Large intestine (tissue), 12 donors: ENCODE results near the gene DNASE2. TPM values are rescaled to one million over a fixed set of nuclear protein-coding genes. Genes with fewer than 3 reads are reported as not detected.
"Not testable (repeated sequence)": the region's sequence is repeated elsewhere in the genome, so short reads cannot be mapped to it uniquely, and the experiment has no call there.

Source experiments
- DNase-seq, 2 donors: peaks; one replicate each; pipeline versions ENCODE4 v3.0.0 to v3.0.0-alpha.2; 2013
- H3K27ac ChIP-seq: one replicate; pipeline ENCODE4 v1.5.1; 2013; ENCODE audit warnings: low read length
- H3K27me3 ChIP-seq: 2 replicates; pipeline ENCODE4 v1.6.1; 2013; ENCODE audit warnings: low read length; ENCODE audit not compliant: control insufficient read depth, insufficient read depth
- H3K36me3 ChIP-seq: 2 replicates; pipeline ENCODE4 v1.6.1; 2013; ENCODE audit warnings: low read length; ENCODE audit not compliant: control insufficient read depth, insufficient read depth
- H3K4me1 ChIP-seq: one replicate; pipeline ENCODE4 v1.6.1; 2013; ENCODE audit warnings: low read length; ENCODE audit not compliant: control insufficient read depth, insufficient read depth
- H3K4me3 ChIP-seq: one replicate; pipeline ENCODE4 v1.5.1; 2013; ENCODE audit warnings: low read length
- H3K9me3 ChIP-seq: one replicate; pipeline ENCODE4 v1.6.1; 2013; ENCODE audit warnings: mild to moderate bottlenecking, low read depth, low read length, moderate library complexity; ENCODE audit not compliant: control insufficient read depth
- WGBS: methylation state at CpG from one replicate; pipeline ENCODE4 v1.1.5; 2013; ENCODE audit warnings: low lambda C conversion rate; ENCODE audit not compliant: insufficient coverage; 5-methylcytosine and 5-hydroxymethylcytosine counted together
- long read RNA-seq, 11 donors: transcript quantifications; one replicate each; lab custom pipeline, GENCODE V29; 2026
- polyA plus RNA-seq: library from polyadenylated mRNA; unstranded; fragments of 120-200 nt; gene quantifications from one replicate; pipeline ENCODE4 v1.2.1, GENCODE V29; 2013

DNASE2 gene
- polyA plus RNA-seq: 7.8 TPM
- long read RNA-seq, donor 1, partial matches to known transcripts: 0 of 2 reads
- long read RNA-seq, donor 1, other reads (novel, unspliced or antisense): 0 of 2 reads
- long read RNA-seq, donor 2, transcript DNASE2-201 (6 exons, 1,955 nt): major isoform, 7 of 7 reads
- long read RNA-seq, donor 2, partial matches to known transcripts: 0 of 7 reads
- long read RNA-seq, donor 2, other reads (novel, unspliced or antisense): 0 of 7 reads
- long read RNA-seq, donor 3: 0 reads
- long read RNA-seq, donor 4, partial matches to known transcripts: 0 of 1 reads
- long read RNA-seq, donor 4, other reads (novel, unspliced or antisense): 0 of 1 reads
- long read RNA-seq, donor 5, partial matches to known transcripts: 0 of 3 reads
- long read RNA-seq, donor 5, other reads (novel, unspliced or antisense): 0 of 3 reads
- long read RNA-seq, donor 6, transcript DNASE2-201 (6 exons, 1,955 nt): major isoform, 5 of 5 reads
- long read RNA-seq, donor 6, partial matches to known transcripts: 0 of 5 reads
- long read RNA-seq, donor 6, other reads (novel, unspliced or antisense): 0 of 5 reads
- long read RNA-seq, donor 7, partial matches to known transcripts: 0 of 3 reads
- long read RNA-seq, donor 7, other reads (novel, unspliced or antisense): 0 of 3 reads
- long read RNA-seq, donor 8, transcript DNASE2-201 (6 exons, 1,955 nt): major isoform, 9 of 9 reads
- long read RNA-seq, donor 8, partial matches to known transcripts: 0 of 9 reads
- long read RNA-seq, donor 8, other reads (novel, unspliced or antisense): 0 of 9 reads
- long read RNA-seq, donor 9, partial matches to known transcripts: 0 of 2 reads
- long read RNA-seq, donor 9, other reads (novel, unspliced or antisense): 0 of 2 reads
- long read RNA-seq, donor 10, transcript DNASE2-201 (6 exons, 1,955 nt): major isoform, 7 of 7 reads
- long read RNA-seq, donor 10, partial matches to known transcripts: 0 of 7 reads
- long read RNA-seq, donor 10, other reads (novel, unspliced or antisense): 0 of 7 reads
- long read RNA-seq, donor 11, transcript DNASE2-201 (6 exons, 1,955 nt): major isoform, 5 of 5 reads
- long read RNA-seq, donor 11, partial matches to known transcripts: 0 of 5 reads
- long read RNA-seq, donor 11, other reads (novel, unspliced or antisense): 0 of 5 reads

GRCh38 chr19:12881172-12881808 is at the start of gene DNASE2:
DNASE2 (minus strand) TSS chr19:12881449; CDS start chr19:12881375, 74 bp downstream.
- peak within 1 kb of the TSS; percentile 57 for H3K4me3 ChIP-seq
- no peaks in the 10 kb centered on the region for H3K36me3 ChIP-seq
- peak within 1 kb of the TSS; percentile 9 for H3K27ac ChIP-seq
- peak; percentile 70 to 81 for DNase-seq
- H3K27me3 ChIP-seq: peaks cover 42% of the 10 kb centered on the region
- peaks cover 5% of the 10 kb centered on the region for H3K4me1 ChIP-seq
- peaks cover 33% of the 10 kb centered on the region for H3K9me3 ChIP-seq
- no CpG with 5 or more reads among the region's 38 CpGs for WGBS

DNA sequence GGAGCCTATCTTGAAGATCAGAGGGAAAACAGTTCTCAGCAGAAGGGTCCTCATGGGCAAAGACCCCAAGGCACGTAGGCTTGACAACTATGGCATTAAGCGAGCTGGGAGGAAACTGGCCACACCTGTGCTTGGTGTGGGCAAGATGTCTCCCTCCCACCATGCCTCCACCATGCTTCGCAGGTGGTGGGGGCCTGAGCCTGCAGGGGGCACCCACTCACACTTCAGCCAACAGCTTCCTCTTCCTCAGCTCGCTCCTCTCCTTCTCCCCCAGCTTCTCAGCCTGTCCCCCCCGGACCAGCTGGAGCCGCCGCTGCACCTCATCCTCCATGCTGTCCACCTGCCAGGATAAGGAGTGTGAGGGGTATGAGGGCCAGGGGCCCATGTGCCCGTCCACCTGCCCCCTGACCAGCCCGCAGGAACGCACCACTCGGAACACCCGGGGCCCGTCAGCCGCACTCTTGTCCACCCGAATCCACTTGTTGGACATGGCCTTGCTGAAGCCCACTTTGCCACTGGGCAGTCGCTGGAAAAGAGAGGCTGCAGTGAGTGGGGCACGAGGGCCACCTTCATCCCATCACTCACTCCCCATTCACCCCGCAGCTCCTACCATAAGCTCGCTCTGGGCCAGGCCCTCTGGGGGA is 48.9 kb upstream of the DNASE2 start:
- Histone ChIP-seq H3K27me3 (no peaks in the 10 kb centered on the region), H3K36me3 (peaks cover 44% of the 10 kb centered on the region), H3K4me3 (no peak overlapping the region), H3K27ac (no peak overlapping the region), H3K4me1 (peaks cover 7% of the 10 kb centered on the region), H3K9me3 (peaks cover 3% of the 10 kb centered on the region)
- DNase-seq: no peak
- no CpG with 5 or more reads among the region's 19 CpGs for WGBS

DNA sequence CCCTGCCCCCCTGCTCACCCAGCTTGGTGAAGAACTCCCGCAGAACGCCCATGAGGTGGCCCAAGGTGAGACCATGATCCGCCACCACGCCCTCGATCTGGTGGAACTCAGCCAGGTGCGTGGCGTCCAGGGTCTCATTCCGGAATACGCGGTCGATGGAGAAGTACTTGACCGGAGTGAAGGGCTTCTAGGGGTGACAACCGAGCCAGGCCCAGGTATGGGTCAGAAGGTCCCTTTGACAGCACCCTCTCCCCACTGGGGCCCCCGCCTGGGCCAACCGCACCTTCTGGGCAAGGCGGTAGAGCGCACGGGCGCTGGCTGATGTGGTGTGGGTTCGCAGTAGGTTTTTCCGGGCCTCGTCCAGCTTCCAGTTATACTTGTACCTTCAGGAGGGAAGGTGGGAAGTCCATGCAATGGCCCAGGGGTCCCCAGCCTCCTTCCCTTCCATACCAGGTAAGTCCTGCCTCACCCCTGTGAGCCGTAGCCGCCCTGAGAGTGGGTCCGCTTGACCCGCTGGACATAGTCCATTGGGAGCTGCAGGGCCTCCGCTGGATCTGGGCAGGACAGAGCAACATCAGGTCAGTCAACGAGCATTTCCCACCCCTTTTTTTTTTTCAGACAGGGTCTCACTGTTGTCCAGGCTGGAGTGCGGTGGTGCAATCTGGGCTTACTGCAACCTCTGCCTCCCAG is 43.5 kb upstream of the DNASE2 start:
- no peak for DNase-seq
- H3K4me1 ChIP-seq: no peaks in the 10 kb centered on the region
- H3K27ac ChIP-seq: no peak overlapping the region
- no peaks in the 10 kb centered on the region for H3K27me3 ChIP-seq
- no peaks in the 10 kb centered on the region for H3K9me3 ChIP-seq
- WGBS: no CpG with 5 or more reads among the region's 29 CpGs
- no peak overlapping the region for H3K4me3 ChIP-seq
- peaks cover 65% of the 10 kb centered on the region for H3K36me3 ChIP-seq

DNA sequence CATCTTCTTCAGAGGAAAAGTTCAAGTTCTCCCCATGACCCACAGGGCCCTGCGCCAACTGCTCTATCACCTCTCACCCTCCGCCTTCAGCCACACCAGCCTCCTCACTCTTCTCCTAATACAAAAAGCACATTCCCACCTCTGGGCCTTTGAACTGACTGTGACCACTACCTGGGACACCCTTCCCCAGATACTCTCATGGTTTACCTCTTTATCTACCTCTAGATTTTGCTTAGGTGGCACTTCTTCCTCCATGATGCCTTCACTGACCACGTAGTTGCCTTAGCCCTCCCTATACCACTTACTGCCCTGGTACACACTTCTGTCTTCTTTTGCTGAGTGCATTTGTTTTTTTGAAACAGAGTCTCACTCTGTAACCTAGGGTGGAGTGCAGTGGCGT is 41.7 kb upstream of the DNASE2 start:
- WGBS: 100% methylated on average over 1 of the region's 4 CpGs
- Histone ChIP-seq H3K27ac (no peak overlapping the region), H3K27me3 (no peaks in the 10 kb centered on the region), H3K36me3 (peaks cover 48% of the 10 kb centered on the region), H3K4me1 (peaks cover 3% of the 10 kb centered on the region), H3K9me3 (no peaks in the 10 kb centered on the region), H3K4me3 (no peak overlapping the region)
- DNase-seq: no peak

- DNase-seq: no peak
- no peaks in the 10 kb centered on the region for H3K27me3 ChIP-seq
- no peak overlapping the region for H3K4me3 ChIP-seq
- WGBS: no CpG with 5 or more reads among the region's 3 CpGs
- H3K27ac ChIP-seq: no peak overlapping the region
- H3K36me3 ChIP-seq: peaks cover 35% of the 10 kb centered on the region
- peaks cover 3% of the 10 kb centered on the region for H3K4me1 ChIP-seq
- no peaks in the 10 kb centered on the region for H3K9me3 ChIP-seq
Measured at GRCh38 chr19:12921047-12921446, 39.8 kb upstream of the DNASE2 start.

DNA sequence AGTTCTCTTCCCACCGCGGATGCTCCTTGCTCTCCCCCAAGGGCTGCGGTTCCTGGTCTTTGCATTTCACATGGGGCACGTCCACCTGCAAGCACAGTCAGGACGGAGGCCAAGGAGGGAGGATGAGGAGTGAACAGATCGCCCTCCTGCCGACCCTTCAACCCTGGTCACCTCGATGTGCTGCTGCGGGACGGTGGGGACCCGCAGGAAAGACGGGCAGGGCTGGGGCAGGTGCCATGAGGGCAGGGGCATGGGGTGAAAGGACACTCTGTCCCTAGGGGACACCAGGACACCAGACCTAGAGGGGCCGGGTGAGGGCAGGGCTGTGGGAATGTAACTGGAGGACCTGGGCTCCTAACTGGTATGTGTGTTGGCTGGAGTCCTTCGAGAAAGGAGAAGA is 37.0 kb upstream of the DNASE2 start:
- H3K9me3 ChIP-seq: no peaks in the 10 kb centered on the region
- H3K27ac ChIP-seq: no peak overlapping the region
- H3K4me1 ChIP-seq: peaks cover 6% of the 10 kb centered on the region
- no CpG with 5 or more reads among the region's 14 CpGs for WGBS
- peaks cover 14% of the 10 kb centered on the region for H3K36me3 ChIP-seq
- DNase-seq: no peak
- peaks cover under 1% of the 10 kb centered on the region for H3K27me3 ChIP-seq
- no peak overlapping the region for H3K4me3 ChIP-seq

GRCh38 chr19:12915860-12916259 is 34.6 kb upstream of the DNASE2 start:
- not testable (repeated sequence) for H3K27me3 ChIP-seq, H3K9me3 ChIP-seq, H3K4me3 ChIP-seq, H3K36me3 ChIP-seq, H3K4me1 ChIP-seq, DNase-seq, H3K27ac ChIP-seq
- no CpG with 5 or more reads among the region's 4 CpGs for WGBS

DNA sequence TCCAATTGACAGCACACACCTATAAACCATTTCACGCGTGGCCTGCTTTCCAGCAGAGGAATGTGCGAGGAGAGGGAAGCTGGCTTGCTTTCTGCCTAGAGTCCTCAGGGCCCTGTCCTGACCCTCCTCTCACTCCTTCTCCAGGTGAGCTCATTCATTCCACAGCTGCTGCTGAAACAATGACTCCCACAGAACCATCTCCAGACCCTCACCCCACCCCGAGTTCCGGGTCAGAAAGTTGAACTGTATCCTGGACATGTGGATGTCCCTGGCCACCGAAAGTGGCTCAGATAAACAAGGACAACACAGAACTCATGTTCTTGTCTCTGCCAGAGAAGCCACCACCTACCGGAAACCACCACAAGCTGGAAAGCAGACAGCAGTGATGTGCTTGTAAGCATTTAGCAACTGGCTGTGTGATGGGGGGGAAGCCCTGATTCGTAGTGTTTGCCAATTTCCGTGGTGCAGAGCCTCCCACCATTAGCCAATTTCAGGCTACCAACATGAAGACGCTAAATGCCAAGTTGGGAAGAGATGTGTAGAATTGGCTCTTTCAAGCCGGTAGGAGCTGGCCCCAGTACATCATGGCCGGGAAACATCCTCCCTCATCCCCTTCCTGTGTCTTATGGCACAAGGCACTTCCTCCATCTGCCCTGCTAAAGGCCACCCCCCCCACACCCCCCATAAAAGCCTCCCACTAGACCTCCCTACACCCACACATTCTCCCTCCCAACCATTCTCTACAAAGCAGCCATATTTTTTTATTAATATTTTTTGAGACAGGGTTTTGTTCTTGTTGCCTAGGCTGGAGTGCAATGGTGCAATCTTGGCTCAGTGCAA is 32.8 kb upstream of the DNASE2 start:
- H3K4me1 ChIP-seq: peaks cover 10% of the 10 kb centered on the region
- peak overlapping the region; percentile 53 for H3K27ac ChIP-seq
- no CpG with 5 or more reads among the region's 12 CpGs for WGBS
- peaks cover 6% of the 10 kb centered on the region for H3K27me3 ChIP-seq
- H3K4me3 ChIP-seq: no peak overlapping the region
- no peaks in the 10 kb centered on the region for H3K36me3 ChIP-seq
- DNase-seq: peak in 1 of 2 donors; percentile 37
- H3K9me3 ChIP-seq: no peaks in the 10 kb centered on the region
